ENCODE data around the gene PTPN7. TPM values are rescaled to one million over a fixed set of nuclear protein-coding genes. Genes with fewer than 3 reads are reported as not detected.

The PTPN7 gene
- total and polyA plus RNA-seq, 2 donors (not counting 3 experiments of a cell fraction or from before 2014, with no cell fraction given), result 0.86 to 1.8 TPM

DNA sequence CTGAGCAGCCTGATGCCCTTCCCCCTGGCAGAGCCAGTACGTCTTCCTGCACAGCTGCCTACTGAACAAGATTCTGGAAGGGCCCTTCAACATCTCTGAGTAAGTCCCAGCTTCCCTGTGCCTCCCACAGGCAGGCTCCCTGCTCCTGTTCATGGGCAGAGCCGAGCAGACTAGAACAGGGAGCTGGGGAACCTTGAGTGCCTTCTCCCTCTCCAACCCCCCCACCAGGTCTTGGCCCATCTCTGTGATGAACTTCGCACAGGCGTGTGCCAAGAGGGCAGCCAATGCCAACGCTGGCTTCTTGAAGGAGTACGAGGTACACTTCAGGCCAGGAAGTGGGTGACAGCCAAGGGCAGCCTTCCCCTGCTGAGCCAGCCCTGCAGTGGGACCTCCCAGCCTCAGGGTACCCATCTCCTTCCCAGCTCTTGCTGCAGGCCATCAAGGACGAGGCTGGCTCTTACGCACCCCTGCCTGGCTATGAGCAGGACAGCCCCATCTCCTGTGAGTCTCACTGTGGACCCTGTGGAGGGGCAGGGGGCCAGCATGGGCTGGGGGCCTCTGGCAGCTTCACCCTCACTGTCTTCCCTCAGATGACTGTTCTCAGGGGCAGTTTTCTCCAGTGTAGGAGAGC lies 26.8 kb upstream of the PTPN7 start:
- no peaks in the 10 kb centered on the region for H3K79me2 ChIP-seq (ENCODE audit: control insufficient read depth, insufficient read depth, low read length)
- H3K9ac ChIP-seq (replicated peaks; ENCODE audit: extremely low read depth, insufficient read depth, low read length), result no peak overlapping the region
- H3K4me2 ChIP-seq (ENCODE audit: insufficient read depth, low read length), result no peak overlapping the region
- H3K4me3 ChIP-seq (replicated peaks in 1 of 3; ENCODE audit: insufficient read depth in 1 of 3, low read depth in 1 of 3, low read length in 3 of 3), result no peak overlapping the region
- H3K4me1 ChIP-seq (ENCODE audit: control insufficient read depth, extremely low read depth, insufficient read depth, low read length), result no peaks in the 10 kb centered on the region
- H3K27me3 ChIP-seq (ENCODE audit: control insufficient read depth in 2 of 2, insufficient read depth in 2 of 2, low read length in 2 of 2), result peaks cover 2 to 3% of the 10 kb centered on the region in 2 experiments
- intact Hi-C loops (cut with micrococcal nuclease), result no loop called here
- TF ChIP-seq, protein P1, sequence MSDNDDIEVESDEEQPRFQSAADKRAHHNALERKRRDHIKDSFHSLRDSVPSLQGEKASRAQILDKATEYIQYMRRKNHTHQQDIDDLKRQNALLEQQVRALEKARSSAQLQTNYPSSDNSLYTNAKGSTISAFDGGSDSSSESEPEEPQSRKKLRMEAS (IDR thresholded peaks at IDR 0.05; ENCODE audit: insufficient read depth, insufficient read length), result no peak
- TF ChIP-seq JUN (IDR thresholded peaks at IDR 0.05; ENCODE audit: borderline replicate concordance, insufficient read depth, insufficient read length, low read depth) (no peak), POLR2A (IDR thresholded peaks at IDR 0.05; ENCODE audit: low read depth, low read length) (no peak), FOS (IDR thresholded peaks at IDR 0.05; ENCODE audit: borderline replicate concordance, insufficient read depth, low read length) (no peak), EZH2 (IDR thresholded peaks at IDR 0.05; ENCODE audit: borderline replicate concordance, low read depth, low read length, severe bottlenecking) (no peak), POLR2AphosphoS5 (IDR thresholded peaks at IDR 0.05; ENCODE audit: insufficient read depth, low read depth, low read length) (no peak), GATA2 (IDR thresholded peaks at IDR 0.05; ENCODE audit: insufficient read depth, insufficient read length, low read depth, low read length) (no peak), MYC (IDR thresholded peaks at IDR 0.05; ENCODE audit: low read depth, low read length) (no peak)
- TF ChIP-seq, protein P2, sequence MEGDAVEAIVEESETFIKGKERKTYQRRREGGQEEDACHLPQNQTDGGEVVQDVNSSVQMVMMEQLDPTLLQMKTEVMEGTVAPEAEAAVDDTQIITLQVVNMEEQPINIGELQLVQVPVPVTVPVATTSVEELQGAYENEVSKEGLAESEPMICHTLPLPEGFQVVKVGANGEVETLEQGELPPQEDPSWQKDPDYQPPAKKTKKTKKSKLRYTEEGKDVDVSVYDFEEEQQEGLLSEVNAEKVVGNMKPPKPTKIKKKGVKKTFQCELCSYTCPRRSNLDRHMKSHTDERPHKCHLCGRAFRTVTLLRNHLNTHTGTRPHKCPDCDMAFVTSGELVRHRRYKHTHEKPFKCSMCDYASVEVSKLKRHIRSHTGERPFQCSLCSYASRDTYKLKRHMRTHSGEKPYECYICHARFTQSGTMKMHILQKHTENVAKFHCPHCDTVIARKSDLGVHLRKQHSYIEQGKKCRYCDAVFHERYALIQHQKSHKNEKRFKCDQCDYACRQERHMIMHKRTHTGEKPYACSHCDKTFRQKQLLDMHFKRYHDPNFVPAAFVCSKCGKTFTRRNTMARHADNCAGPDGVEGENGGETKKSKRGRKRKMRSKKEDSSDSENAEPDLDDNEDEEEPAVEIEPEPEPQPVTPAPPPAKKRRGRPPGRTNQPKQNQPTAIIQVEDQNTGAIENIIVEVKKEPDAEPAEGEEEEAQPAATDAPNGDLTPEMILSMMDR (IDR thresholded peaks at IDR 0.05; ENCODE audit: extremely low read depth in 1 of 2, insufficient read depth in 1 of 2, low read depth in 1 of 2, low read length in 2 of 2), result no peak
- no peaks in the 10 kb centered on the region for H3K36me3 ChIP-seq (ENCODE audit: control insufficient read depth in 2 of 2, extremely low read depth in 1 of 2, insufficient read depth in 2 of 2, low read length in 2 of 2)
- dilution Hi-C loops (cut with MboI; ENCODE audit: extremely low pct_ligation_motif_present, low sequenced_read_pairs), result no loop called here
- no peaks in the 10 kb centered on the region for H3K9me1 ChIP-seq (replicated peaks; ENCODE audit: control insufficient read depth, extremely low read depth, insufficient read depth, low read length)
- H4K20me1 ChIP-seq (replicated peaks; ENCODE audit: control insufficient read depth, extremely low read depth, insufficient read depth, low read length), result no peaks in the 10 kb centered on the region
- POLR2A ChIA-PET, result no interaction called here
- no peak overlapping the region for H3K27ac ChIP-seq (ENCODE audit: insufficient read depth, low read depth, low read length)
- DNase-seq (ENCODE audit: low read depth, low spot score), result no peak
- BruUV-seq (replicated peaks), result no TSS peak
- CTCF ChIA-PET, result interaction anchor here (0.9 to 7.7 kb wide), 5 partner anchors 49 to 533 kb away, joined by 3 to 107 read pairs (median 11); no protein-coding TSS in a partner anchor
- no peaks in the 10 kb centered on the region for H3K9me3 ChIP-seq (replicated peaks; ENCODE audit: control insufficient read depth, insufficient read depth, low read length)
- H2AFZ ChIP-seq (ENCODE audit: low read depth, low read length), result no peak overlapping the region
- no peak for FAIRE-seq

Measured in endothelial cell of umbilical vein (primary cell).